GM10847 (cell line): ENCODE results near the gene NOVA2.

Experiments
- POLR2A ChIP-seq: IDR thresholded peaks from 2 replicates; pipeline ENCODE4 v1.6.1; 2011; ENCODE audit not compliant: insufficient read length; ENCODE audit errors: extremely low read depth

The NOVA2 gene

GRCh38 chr19:46014534-46014933 is 40.9 kb upstream of the NOVA2 start:
- TF ChIP-seq POLR2A: no peak

GRCh38 chr19:46009530-46010510 is 36.2 kb upstream of the NOVA2 start:
- TF ChIP-seq POLR2A: no peak

GRCh38 chr19:46006411-46006810 is 32.7 kb upstream of the NOVA2 start:
- TF ChIP-seq POLR2A: no peak

GRCh38 chr19:46002678-46003275 is 29.1 kb upstream of the NOVA2 start:
- no peak for TF ChIP-seq POLR2A

- no peak for TF ChIP-seq POLR2A
Observed at GRCh38 chr19:46000491-46001246, 27.0 kb upstream of the NOVA2 start.

GRCh38 chr19:45999653-46000121 is 26.0 kb upstream of the NOVA2 start:
- no peak for TF ChIP-seq POLR2A

GRCh38 chr19:45998834-45999233 is 25.2 kb upstream of the NOVA2 start:
- TF ChIP-seq POLR2A: no peak

- no peak for TF ChIP-seq POLR2A
Observed at GRCh38 chr19:45996933-45997332, 23.3 kb upstream of the NOVA2 start.

- TF ChIP-seq POLR2A: no peak
Observed at GRCh38 chr19:45995715-45996385, 22.2 kb upstream of the NOVA2 start.

GRCh38 chr19:45994998-45995714 is 21.5 kb upstream of the NOVA2 start, which contains the start of gene CCDC61:
TSS of gene CCDC61 (plus strand) at chr19:45995467. CDS start at chr19:46003019, 7,552 bp downstream.
- peak; percentile 80 for TF ChIP-seq POLR2A

GRCh38 chr19:45994456-45994997 is 20.9 kb upstream of the NOVA2 start:
- TF ChIP-seq POLR2A: no peak

- no peak for TF ChIP-seq POLR2A
Observed at GRCh38 chr19:45990113-45990728, 16.6 kb upstream of the NOVA2 start.

GRCh38 chr19:45985321-45985720 is 11.7 kb upstream of the NOVA2 start:
- no peak for TF ChIP-seq POLR2A
